HEK293 (cell line): Measurements from ENCODE around the gene DARS2.

Source experiments
- AEBP2 ChIP-seq: fragments of 450-650 bp; formaldehyde crosslinking; IDR thresholded peaks from 2 replicates; pipeline ENCODE4 v1.5.1; 2016; ENCODE audit warnings: missing biosample characterization, missing genetic modification characterization, borderline replicate concordance
- KLF17 ChIP-seq: fragments of 450-650 bp; formaldehyde crosslinking; IDR thresholded peaks from 2 replicates; pipeline ENCODE4 v1.5.1; 2016; ENCODE audit warnings: missing biosample characterization, missing genetic modification characterization
- PRDM10 ChIP-seq: fragments of 450-650 bp; formaldehyde crosslinking; IDR thresholded peaks from 2 replicates; pipeline ENCODE4 v1.5.1; 2016; ENCODE audit warnings: missing biosample characterization, missing genetic modification characterization
- ZBTB10 ChIP-seq: fragments of 450-650 bp; formaldehyde crosslinking; IDR thresholded peaks from 2 replicates; pipeline ENCODE4 v1.5.1; 2016; ENCODE audit warnings: missing biosample characterization, missing genetic modification characterization
- ZBTB11 ChIP-seq: fragments of 450-650 bp; formaldehyde crosslinking; conservative IDR thresholded peaks from 2 replicates; pipeline ENCODE4 v1.5.1; 2016; ENCODE audit warnings: low read depth, missing biosample characterization, missing genetic modification characterization
- ZBTB6 ChIP-seq: fragments of 450-650 bp; formaldehyde crosslinking; IDR thresholded peaks from 2 replicates; pipeline ENCODE4 v1.5.1; 2017; ENCODE audit warnings: missing biosample characterization, missing genetic modification characterization
- ZNF169 ChIP-seq: fragments of 450-650 bp; formaldehyde crosslinking; IDR thresholded peaks from 2 replicates; pipeline ENCODE4 v1.5.1; 2016; ENCODE audit warnings: missing biosample characterization, missing genetic modification characterization
- ZNF214 ChIP-seq: fragments of 450-650 bp; formaldehyde crosslinking; IDR thresholded peaks from 2 replicates; pipeline ENCODE4 v1.5.1; 2017; ENCODE audit warnings: missing biosample characterization, mild to moderate bottlenecking, missing genetic modification characterization, borderline replicate concordance
- ZNF24 ChIP-seq: fragments of 450-650 bp; formaldehyde crosslinking; IDR thresholded peaks from 2 replicates; pipeline ENCODE4 v1.5.1; 2016; ENCODE audit warnings: missing biosample characterization, missing genetic modification characterization
- ZNF280C ChIP-seq: fragments of 450-650 bp; formaldehyde crosslinking; IDR thresholded peaks from 2 replicates; pipeline ENCODE4 v1.5.1; 2016; ENCODE audit warnings: missing biosample characterization, missing genetic modification characterization
- ZNF311 ChIP-seq: fragments of 450-650 bp; formaldehyde crosslinking; IDR thresholded peaks from 2 replicates; pipeline ENCODE4 v1.5.1; 2017; ENCODE audit warnings: missing biosample characterization, missing genetic modification characterization, borderline replicate concordance
- ZNF335 ChIP-seq: fragments of 450-650 bp; formaldehyde crosslinking; conservative IDR thresholded peaks from 2 replicates; pipeline ENCODE4 v1.5.1; 2016; ENCODE audit warnings: missing biosample characterization, missing genetic modification characterization
- ZNF354C ChIP-seq: fragments of 450-650 bp; formaldehyde crosslinking; IDR thresholded peaks from 2 replicates; pipeline ENCODE4 v1.5.1; 2016; ENCODE audit warnings: missing biosample characterization, missing genetic modification characterization, low read depth, borderline replicate concordance
- ZNF416 ChIP-seq: fragments of 450-650 bp; formaldehyde crosslinking; IDR thresholded peaks from 2 replicates; pipeline ENCODE4 v1.5.1; 2016; ENCODE audit warnings: missing biosample characterization, missing genetic modification characterization
- ZNF48 ChIP-seq: fragments of 450-650 bp; formaldehyde crosslinking; IDR thresholded peaks from 2 replicates; pipeline ENCODE4 v1.5.1; 2016; ENCODE audit warnings: missing biosample characterization, missing genetic modification characterization
- ZNF530 ChIP-seq: fragments of 450-650 bp; formaldehyde crosslinking; IDR thresholded peaks from 2 replicates; pipeline ENCODE4 v1.5.1; 2016; ENCODE audit warnings: low read depth, missing biosample characterization, missing genetic modification characterization
- ZNF561 ChIP-seq: fragments of 450-650 bp; IDR thresholded peaks from 2 replicates; pipeline ENCODE4 v1.5.1; 2018; ENCODE audit warnings: missing biosample characterization, missing genetic modification characterization, borderline replicate concordance
- ZNF580 ChIP-seq: fragments of 450-650 bp; formaldehyde crosslinking; IDR thresholded peaks from 2 replicates; pipeline ENCODE4 v1.5.1; 2016; ENCODE audit warnings: missing biosample characterization, missing genetic modification characterization
- ZNF610 ChIP-seq: fragments of 450-650 bp; formaldehyde crosslinking; IDR thresholded peaks from 2 replicates; pipeline ENCODE4 v1.5.1; 2016; ENCODE audit warnings: missing biosample characterization, missing genetic modification characterization, borderline replicate concordance
- ZNF623 ChIP-seq: fragments of 450-650 bp; formaldehyde crosslinking; IDR thresholded peaks from 2 replicates; pipeline ENCODE4 v1.5.1; 2016; ENCODE audit warnings: missing biosample characterization, missing genetic modification characterization

The DARS2 gene

GRCh38 chr1:173824315-173825081 is at the start of gene DARS2, which contains the start of gene CENPL (continued):
- no peak for TF ChIP-seq ZNF169 (tag by site-specific recombination)
- no peak for TF ChIP-seq ZBTB10 (tag by site-specific recombination)
- TF ChIP-seq ZNF610 (tag by site-specific recombination), result peak; percentile 57; the same call in 1 of the 2 replicates
- no peak for TF ChIP-seq ZNF48 (tag by site-specific recombination)
- peak; percentile 97 for TF ChIP-seq ZNF580 (tag by site-specific recombination)
- peak; percentile 64 for TF ChIP-seq PRDM10 (tag by site-specific recombination)
- TF ChIP-seq ZNF354C (tag by site-specific recombination), result no peak
- no peak for TF ChIP-seq ZNF280C
- peak; percentile 95 for TF ChIP-seq ZBTB11 (tag by site-specific recombination)
- TF ChIP-seq ZNF530, result no peak
- TF ChIP-seq AEBP2, result no peak
- TF ChIP-seq ZNF416 (tag by site-specific recombination), result no peak
- TF ChIP-seq KLF17 (tag by site-specific recombination), result no peak
- TF ChIP-seq ZBTB6 (tag by site-specific recombination), result no peak
- no peak for TF ChIP-seq ZNF214 (tag by site-specific recombination)
- no peak for TF ChIP-seq ZNF623 (tag by site-specific recombination)
- TF ChIP-seq ZNF561 (tag by site-specific recombination), result peak; percentile 96
- TF ChIP-seq ZNF311 (tag by site-specific recombination), result no peak
- peak; percentile 90 for TF ChIP-seq ZNF24 (tag by site-specific recombination)
- TF ChIP-seq ZNF335 (tag by site-specific recombination), result peak; percentile 83
